Measurements from ENCODE around the gene ICA1. TPM values are rescaled to one million over a fixed set of nuclear protein-coding genes. Genes with fewer than 3 reads are reported as not detected.

ICA1 gene
- total RNA-seq, 1 experiment from 2014 or later = 0.24 TPM

Other genes with a start within 250 kb of the ICA1 start
- not detected in 2 replicates for gene NXPH1, start 171.4 kb upstream of the ICA1 start, total RNA-seq (2014; rRNA removed; shearing (Covaris generic))

All from RPMI7951 (cell line).